COLO829 (cell line): ENCODE results near the gene FMNL3.

Experiments used
- DNase-seq: peaks from one replicate; pipeline ENCODE4 v3.0.0; 2012; ENCODE audit warnings: low spot score

The FMNL3 gene

GRCh38 chr12:49588721-49589516, 118.3 kb downstream of the FMNL3 start:
- DNase-seq = no peak

- no peak for DNase-seq
Measured at GRCh38 chr12:49588281-49588680, 118.9 kb downstream of the FMNL3 start.

GRCh38 chr12:49587174-49587908, 119.9 kb downstream of the FMNL3 start:
- DNase-seq = no peak
